ENCODE measurements around the gene THSD7A.
A peak's percentile ranks its signal among the peaks of the same experiment; 100 is the strongest.

THSD7A gene

DNA sequence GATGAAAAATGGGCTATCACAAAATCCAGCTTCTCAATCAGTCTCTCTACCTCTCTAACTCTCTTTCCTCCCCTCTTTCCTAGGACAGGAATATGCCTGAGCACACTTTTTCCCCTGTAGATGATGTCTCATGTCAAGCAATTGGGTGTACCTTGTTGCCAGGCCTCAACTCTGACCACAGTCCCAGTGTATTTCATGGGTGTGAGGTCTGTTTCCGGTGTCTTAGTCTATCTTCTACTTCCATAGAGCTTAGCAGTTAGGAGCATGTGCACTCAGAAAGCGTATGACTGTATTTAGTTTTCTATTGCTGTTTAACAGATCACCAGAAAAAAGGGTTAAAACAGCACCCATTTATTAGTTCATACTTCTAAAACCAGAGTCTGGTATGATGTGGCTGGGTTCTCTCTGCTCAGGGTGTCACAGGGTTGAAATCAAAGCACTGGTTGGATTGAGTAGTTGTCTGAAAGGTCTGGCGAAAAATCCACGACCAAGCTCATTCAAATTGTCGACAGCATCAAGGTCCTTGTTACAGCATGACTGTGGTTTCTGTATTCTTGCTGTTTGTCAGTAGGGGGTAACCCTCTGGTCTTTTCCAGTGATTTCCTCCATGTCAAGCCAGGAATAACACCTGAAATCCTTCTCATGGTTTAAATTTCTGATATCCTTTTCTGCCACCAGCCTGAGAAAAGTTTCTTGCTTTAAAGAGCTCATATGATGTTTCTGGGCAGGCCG lies 130.0 kb downstream of the THSD7A start:
- no peak for DNase-seq

DNA sequence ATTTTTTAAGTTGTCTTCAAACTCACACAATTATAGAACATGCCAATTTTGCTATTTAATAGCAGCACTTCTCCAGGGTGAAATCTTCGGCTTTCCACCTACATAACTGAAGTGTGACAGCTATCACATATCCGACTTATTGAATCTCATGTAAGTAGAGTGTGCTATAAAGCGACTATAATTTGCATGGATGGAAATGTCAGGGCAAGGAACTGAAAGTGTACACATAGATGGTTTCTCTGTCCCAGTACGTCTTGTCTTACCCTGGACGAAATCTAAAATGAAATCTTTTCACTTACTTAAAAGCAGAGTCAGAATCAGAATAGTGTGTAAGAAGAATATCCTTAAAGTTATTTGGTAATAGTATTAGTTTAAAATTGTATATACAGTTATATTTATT lies 132.3 kb downstream of the THSD7A start:
- DNase-seq, result no peak

DNA sequence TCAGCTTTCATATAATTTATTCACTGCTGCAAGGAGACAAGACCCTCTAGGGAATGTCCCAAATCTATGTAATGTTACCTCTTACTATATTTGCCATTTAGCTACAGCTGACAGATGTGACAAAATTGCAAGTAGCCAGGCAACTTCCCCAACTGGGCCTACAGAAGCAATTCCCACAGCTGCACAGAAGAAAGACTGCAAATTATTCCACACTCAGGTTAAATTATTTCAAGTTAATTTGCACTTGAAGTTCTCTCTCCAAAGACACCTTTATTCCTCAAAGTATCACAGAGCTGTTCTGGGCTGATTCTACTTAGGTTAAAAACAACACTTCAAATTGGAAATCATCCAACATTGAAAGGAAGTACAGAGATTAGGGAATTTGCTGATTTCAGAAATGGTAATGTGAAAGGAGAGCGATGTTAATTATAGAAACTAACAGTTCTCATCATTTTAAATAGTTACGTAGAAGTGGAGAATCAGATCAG lies 133.6 kb downstream of the THSD7A start:
- DNase-seq, result no peak

DNA sequence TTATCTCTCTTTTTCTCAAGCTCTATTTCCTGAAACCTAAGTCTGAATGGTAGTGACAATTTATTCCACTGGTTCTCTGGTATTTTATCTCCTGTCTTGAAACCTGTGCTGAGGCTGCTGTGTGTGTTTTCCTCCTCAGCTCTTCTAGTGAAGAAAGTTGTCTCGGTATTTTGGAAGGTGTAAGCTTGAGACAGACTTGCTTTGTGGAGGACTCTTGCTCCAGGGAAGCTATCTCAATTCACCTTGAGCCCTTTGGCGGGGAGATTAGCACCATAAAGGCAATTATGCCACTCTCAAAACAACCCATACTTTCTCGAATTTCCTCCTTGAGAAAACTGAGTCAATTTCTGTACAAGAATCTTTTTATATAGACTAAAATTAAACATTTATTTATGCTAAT lies 141.6 kb downstream of the THSD7A start:
- DNase-seq, result no peak

DNA sequence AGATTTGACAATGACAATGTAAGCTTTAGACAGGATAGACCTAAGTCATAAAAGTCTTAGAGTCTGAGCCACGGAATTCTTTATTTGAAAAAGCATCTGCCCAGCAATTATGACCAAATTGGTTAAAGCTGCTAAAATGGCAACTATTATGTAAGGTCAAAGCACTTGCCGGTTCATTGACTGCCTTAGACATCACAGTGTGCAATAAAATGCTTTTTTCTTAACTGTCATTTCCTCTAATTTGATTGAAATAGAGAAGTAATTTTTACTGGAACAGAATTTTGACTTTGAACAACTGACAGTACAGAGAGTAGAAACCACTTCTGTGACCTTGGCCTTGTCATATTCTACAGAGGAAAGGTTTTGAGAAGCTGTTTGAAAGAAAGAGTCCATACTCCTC lies 142.9 kb downstream of the THSD7A start:
- no peak for DNase-seq

DNA sequence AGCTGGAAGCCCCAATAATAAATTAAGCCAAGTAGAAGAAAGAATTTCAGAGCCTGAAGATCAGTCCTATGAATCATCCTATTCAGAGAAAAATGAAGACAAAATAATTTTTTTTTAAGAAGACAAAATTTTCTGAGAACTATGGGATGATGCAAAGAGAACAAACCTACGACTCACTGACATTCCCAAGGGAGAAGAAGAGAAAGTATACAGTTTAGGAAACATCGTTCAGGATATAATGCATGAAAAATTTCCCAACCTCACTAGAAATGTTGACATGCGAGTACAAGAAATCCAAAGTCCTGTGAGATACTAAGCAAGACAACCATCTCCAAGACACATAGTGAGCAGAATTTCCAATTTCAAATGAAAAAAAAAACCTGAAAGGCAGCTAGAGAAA lies 150.5 kb downstream of the THSD7A start:
- no peak for DNase-seq

DNA sequence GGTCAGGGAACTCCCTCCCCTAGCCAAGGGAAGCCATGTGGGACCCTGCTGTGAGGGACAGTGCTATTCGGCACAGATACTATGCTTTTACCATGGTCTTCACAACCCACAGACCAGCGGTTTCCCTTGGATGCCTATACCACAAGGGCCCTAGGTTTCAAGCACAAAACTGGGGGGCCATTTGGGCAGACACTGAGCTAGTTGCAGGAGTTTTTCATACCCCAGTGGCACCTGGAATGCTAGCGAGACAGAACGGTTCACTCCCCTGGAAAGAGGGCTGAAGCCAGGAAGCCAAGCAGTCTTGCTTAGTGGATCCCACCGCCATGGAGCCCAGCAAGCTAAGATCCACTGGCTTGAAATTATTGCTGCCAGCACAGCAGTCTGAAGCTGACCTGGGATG lies 156.8 kb downstream of the THSD7A start:
- DNase-seq, result no peak

DNA sequence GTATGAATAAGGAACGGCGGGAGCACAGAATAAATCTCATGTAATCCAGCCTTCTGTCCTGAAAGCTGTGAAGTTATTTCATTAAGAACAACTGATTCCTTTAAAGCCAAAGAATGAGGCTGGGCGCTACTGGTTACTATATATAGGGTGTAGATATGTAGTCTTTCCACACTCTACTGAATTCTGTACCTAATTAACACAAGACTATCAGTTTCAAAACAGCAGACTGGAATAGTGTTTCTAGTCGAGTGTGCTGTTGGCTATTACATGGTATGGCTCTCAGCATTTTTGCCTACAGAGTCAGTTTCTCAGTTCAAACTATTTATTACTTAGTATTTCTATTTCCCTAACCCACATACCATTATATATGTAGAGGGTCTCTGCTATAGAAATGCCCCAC lies 163.3 kb downstream of the THSD7A start:
- DNase-seq, result no peak

DNA sequence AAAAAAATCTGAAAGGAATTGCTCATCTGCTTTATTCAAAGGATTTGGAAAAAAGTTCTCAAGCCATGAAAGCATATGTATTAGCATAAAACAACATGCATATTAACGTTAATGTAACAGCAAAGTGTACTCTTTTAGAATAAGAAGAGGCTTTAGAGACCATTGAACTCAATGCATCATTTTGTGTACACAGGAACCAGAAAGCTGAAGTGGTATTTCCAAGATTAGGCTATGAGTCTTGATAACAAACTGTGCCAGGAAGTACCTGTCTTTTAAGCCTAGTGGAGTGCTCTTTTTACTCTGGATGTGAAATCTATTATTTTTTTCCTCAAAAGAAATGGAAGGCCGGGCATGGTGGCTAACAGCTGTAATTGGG lies 164.2 kb downstream of the THSD7A start:
- DNase-seq, result no peak

DNA sequence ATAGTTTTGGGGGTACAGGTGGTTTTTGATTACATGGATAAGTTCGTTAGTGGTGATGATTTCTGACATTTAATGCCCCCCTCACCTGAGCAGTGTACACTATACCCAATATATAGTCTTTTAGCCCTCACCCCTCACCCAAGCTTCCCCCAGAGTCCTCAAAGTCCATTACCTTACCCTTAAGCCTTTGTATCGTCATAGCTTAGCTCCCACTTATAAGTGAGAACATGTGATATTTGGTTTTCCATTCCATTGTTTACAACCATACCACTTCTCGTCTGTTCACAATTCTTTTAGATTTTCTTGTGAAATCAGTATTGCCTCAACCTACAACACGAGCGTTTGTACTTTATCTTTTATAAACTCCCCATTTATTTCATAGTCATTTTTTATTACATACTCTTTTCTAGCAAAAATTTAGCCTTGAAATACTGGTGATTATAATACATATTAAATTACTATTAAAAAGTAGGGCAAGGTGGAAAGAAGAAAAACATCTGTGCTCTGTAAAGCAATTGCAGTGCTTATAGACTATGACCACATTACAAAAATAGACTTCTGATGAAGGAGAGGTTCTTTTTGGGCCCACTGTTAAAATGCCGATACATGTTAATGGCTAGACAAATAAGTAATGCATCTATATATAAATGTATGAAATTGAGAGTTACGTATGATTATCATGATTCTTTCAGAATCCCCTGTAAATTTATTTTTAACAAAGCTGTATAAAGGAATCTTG lies 164.8 kb downstream of the THSD7A start:
- DNase-seq, result no peak

DNA sequence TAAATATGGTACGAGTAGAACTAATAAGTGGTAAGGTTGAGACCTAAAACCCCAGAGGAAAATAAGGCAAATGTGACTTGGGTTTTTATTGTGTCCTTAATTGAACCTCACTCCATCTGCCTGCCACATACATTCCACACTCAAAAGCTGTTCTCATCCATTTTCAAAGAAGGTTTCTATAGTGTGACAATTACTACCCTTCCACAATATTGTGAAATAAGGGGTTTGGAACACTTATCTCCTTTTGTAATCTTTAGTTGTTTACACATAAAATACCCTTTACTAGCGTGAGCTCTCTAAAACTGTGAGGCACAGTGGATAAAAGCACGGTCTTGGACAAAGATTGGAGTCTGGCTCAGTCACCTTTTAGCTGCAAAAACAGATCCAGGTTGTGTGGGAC lies 166.6 kb downstream of the THSD7A start:
- DNase-seq, result peak; percentile 72

DNA sequence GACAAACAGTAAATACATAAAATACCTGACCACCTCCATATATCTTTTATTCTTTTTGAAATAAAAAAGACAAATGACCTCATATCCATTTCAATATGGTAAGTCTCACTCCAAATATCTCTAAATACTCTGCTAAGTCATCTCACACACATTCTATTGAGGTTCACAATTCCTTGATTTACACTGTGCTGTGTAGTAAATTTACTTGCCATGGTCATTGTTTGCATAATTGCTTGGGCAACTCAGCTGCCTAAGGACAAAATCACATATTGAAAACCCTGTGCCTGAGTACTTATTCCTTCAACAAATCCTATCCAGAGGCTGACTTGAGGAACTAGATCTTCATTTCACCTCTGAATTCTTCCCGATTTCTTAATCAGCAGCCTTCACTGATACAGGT lies 176.4 kb downstream of the THSD7A start:
- no peak for DNase-seq

DNA sequence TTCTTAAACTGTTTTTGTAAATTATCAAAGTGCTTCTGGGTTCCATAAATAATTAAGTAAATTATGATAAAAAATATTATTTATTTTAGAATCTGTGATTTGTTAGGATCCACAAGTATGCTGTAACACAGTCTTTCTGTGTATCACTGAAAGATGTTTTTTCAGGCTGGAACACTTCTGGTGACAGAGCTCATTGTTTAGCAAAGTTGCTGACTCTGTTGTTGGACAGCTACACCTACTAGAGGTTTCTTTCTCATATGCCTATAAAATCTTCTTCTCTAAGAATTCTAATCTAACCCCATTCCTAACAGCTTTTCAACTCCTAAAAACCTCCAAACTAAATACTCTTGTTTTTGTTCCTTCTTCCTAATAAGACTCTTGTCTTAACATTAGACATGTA lies 176.8 kb downstream of the THSD7A start:
- no peak for DNase-seq

DNA sequence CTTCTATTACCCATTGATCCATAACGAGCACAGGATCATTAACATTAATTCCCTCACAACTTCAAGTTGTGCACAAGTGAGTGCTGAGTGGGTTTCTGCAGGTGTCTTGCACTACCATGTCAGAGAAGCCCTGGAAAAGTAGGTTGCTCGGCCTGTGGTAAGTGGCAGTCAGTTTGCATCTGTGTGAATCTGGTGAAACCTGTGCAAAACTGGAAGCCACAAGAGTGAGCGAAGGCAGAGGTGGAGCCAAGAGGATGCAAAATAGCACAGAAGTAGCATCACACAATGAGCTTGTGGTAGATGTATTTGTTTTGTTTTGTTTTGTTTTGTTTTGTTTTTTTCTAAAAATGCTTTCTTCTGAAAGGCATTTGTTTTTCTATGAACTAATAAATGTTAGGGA lies 181.5 kb downstream of the THSD7A start:
- no peak for DNase-seq

DNA sequence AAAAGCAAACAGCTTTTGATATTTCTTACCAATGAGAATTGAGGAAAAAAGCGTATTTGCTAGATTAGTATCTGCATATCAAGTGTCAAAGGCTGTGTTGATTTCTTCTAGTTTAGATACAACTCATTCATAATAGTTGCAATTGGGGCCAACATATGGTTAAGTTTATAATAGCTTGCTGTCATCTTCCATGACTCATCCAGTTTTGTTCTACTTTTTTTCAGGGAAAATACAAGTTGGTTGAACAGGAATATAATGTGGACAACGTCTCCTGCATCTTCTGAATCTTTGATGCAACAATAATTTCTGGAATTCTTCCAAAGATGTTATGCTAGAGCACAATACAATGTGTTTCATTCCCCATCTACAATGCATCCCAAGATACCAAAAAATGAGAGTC lies 182.0 kb downstream of the THSD7A start:
- no peak for DNase-seq

DNA sequence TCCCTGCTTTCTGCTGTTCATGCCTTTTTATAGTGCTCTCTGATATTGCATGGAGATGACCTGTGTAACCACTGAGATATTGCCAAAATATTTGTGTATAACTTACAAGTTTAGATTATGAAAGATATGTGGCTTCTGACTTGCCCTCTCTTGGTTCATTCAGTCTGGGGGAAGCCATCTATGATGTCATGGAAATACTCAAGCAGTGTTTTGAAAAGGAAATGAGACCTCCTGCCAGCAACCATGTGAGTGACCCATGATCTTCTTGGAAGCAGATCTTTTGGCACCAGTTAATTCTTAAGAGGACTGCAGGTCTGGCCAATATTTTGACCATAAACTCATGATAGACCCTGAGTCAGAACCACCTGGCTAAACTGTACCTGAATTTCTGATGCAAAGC lies 183.0 kb downstream of the THSD7A start:
- no peak for DNase-seq

DNA sequence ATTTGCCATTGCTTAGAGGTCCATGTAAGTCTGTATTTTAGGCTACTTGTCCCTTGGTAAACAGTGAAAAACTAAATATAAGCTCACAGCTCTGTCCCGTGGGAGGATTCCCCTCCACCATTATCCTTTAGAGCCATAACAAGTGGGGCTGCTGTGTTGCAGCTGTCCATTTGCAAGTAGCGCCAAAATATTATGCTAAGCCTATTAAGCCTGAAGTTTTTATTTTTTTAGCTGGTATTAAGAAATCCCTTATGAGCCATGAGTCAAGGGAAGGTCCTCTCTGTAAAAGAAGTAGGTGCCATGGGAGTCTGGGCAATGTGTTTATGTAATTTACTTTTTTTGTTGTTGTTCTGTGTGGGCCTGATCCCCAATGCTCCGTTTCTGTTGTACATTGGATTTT lies 183.9 kb downstream of the THSD7A start:
- no peak for DNase-seq

DNA sequence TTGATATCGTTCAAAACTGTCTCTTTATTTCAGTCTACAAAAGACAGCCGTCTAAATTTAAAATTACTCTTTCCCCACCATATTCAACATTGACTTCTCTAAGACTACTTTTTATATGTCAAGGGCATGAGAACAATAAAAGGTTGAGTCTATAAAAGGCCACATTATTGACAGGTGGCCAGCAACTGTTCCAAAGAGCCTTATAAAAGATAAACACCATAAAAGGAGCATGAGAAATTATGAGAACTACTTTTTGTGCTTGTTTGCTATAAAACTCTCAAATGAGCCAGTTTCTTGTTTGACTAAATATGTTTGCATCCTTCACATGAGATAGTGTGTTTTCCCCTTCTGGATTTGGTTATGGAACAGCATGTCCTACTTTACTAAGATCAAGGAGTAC lies 189.2 kb downstream of the THSD7A start:
- DNase-seq, result no peak

DNA sequence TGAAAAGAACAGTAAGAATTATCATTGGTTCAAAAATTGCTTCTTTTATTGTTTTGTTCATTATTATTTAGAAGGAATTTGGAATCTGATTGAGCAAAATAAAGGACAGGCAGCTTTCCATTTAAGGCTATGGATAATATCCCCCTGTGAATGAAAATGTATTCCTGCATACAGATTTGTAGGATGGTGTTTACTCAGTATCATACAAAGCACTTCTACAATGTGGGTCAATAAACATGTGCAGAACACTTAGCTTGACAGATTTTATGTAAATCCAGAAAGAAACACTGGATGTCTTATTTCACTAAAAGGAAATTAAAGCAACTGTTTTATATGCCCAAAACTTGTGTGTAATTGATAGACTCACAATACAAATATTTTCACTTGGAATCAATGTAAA lies 189.7 kb downstream of the THSD7A start:
- DNase-seq, result no peak

DNA sequence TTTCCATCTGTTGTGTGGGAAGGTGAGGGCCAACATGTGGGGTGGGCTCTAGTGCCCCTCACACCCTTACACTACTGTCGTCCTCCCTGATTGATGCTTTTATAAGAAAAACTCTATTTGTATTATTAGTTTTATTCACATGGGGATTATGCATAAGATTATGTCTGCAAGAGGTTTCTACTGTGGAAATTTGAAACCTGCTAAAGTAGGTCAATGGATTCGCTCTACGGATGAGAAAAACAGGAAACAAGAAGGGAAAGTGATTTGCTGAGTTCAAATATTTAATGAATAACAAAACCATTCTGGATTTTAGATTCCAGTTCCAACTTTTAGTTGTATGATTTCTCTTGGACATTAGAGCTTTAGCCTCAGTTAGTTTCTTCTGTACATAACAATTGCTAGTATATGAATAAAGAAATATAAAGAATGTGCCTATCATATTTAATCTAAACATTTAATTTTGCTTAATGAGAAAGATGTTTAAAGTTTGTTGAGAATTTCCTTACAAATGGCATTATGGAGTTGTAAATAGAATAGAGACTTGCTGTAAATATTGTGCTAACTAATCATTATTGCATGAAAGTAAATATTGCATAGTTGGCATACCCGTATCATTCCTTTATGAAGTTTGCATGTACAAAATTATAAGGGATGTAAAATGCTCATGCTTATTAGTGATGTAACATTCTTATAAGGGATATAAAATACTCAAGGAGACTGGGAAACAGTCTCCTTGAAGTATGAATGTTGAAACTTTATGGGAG lies 193.8 kb downstream of the THSD7A start:
- no peak for DNase-seq

DNA sequence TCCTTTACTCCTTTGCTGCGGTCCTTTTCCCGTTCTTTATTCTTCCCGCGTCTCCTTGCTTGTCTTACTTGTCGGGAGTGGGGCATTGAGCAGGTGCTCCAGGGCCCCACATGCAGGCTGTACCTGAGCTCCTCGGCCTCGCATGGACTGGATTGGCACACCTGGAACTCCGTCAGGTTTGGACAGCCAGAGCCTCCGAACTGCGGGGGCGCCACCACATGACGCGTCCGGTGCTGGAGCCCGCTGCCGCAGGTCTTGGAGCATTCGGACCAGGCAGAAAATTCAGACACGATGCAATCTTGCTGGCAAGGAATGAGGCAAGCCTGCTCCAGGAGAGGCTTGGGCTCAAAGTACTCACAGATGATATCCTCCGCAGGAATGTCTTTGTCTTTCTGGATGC lies 195.7 kb downstream of the THSD7A start:
- DNase-seq, result no peak

DNA sequence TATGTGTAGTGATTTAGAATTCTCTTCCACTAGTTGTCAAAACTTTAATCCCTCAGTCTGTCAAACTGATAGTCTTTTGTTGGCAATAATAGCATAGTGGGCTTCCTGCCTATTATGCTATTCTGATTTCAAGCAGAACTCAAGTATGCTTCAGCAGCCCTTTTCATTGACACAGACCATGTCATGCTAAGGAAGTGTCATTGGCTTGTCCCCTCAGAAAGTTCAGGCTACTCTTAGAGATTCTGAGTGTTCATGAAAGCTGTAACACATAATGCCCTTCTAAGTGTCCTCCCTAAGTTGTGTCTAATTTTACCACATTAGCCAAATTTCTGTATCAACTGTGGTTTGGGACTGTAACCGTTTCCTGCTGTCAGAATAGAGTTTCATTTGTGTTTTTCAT lies 198.7 kb downstream of the THSD7A start:
- no peak for DNase-seq

DNA sequence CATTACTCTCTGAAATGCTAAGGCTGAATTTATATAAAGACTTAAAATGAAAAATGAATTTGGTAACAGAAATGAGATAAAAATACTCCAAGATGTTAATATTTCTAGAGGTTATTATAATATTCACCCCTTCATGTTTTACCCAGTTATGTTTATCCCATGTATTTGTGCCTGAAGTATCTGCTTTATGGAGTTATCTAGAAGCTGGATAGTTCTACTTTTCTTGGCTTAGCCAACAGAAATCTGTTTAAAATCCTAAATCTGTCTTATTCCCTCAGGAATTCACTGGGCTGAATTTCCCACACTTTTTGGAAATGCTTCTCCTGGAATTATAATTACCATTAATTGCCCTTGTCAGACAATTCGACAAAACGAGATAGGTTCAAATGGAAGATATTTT lies 201.6 kb downstream of the THSD7A start:
- DNase-seq, result no peak

DNA sequence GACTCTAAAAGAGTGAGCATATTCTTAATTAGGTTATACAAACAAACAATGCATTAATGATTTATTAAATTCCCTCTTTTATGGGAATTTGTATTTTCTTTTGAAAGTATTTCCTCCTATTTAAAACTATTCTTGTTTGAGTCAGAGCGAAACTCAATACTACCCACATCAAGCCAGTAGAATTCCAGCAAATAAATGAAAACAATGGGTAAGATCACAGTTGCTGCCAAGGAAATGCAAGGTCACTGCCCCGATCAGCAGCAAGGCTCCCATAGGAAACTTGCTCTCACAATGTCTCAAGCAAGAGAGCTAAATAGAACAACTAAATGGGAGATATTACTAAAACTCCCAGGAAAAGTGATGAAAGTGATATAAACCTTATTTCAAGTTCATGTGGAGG lies 206.3 kb downstream of the THSD7A start:
- no peak for DNase-seq
